Retinal pigment epithelial cell (primary cell): ENCODE results near the gene ERGIC1.

ENCODE experiments used
- DNase-seq: peaks from one replicate; pipeline ENCODE4 v3.0.0-alpha.2; 2010; ENCODE audit warnings: low read depth
- H3K4me3 ChIP-seq: 2 replicates; pipeline ENCODE4 v1.5.1; 2011; ENCODE audit warnings: mild to moderate bottlenecking, low read length, control low read depth, moderate library complexity
- CTCF ChIP-seq: conservative IDR thresholded peaks from 2 replicates; pipeline ENCODE4 v1.5.1; 2011; ENCODE audit warnings: low read depth, low read length, control low read depth, inconsistent platforms

ERGIC1 gene

GRCh38 chr5:172877466-172878260 lies 43.6 kb downstream of the ERGIC1 start:
- H3K4me3 ChIP-seq = no peak overlapping the region
- no peak for DNase-seq
- TF ChIP-seq CTCF = no peak

GRCh38 chr5:172878585-172878932 lies 44.5 kb downstream of the ERGIC1 start:
- no peak for DNase-seq
- TF ChIP-seq CTCF = no peak
- H3K4me3 ChIP-seq = no peak overlapping the region

GRCh38 chr5:172878933-172879752 lies 45.1 kb downstream of the ERGIC1 start:
- TF ChIP-seq CTCF = no peak
- H3K4me3 ChIP-seq = no peak overlapping the region
- DNase-seq = no peak

- DNase-seq = peak; percentile 75
- H3K4me3 ChIP-seq = no peak overlapping the region
- no peak for TF ChIP-seq CTCF
Measured at GRCh38 chr5:172881691-172882370, 47.8 kb downstream of the ERGIC1 start.

GRCh38 chr5:172883066-172883465 lies 49.0 kb downstream of the ERGIC1 start:
- DNase-seq = no peak
- TF ChIP-seq CTCF = no peak
- no peak overlapping the region for H3K4me3 ChIP-seq

GRCh38 chr5:172885597-172886340 lies 51.7 kb downstream of the ERGIC1 start:
- no peak overlapping the region for H3K4me3 ChIP-seq
- TF ChIP-seq CTCF = no peak
- DNase-seq = no peak
